ENCODE measurements around the gene SCN1A. TPM values are rescaled to one million over a fixed set of nuclear protein-coding genes. Genes with fewer than 3 reads are reported as not detected.

The SCN1A gene
- polyA plus RNA-seq, 1 donor (not counting 4 experiments of a cell fraction or from before 2014, with no cell fraction given): not detected

GRCh38 chr2:166158546-166158945 lies 30.7 kb upstream of the SCN1A start:
- DNase-seq (ENCODE audit: low read depth, low spot score): no peak
- no peaks in the 10 kb centered on the region for H3K4me1 ChIP-seq (ENCODE audit: control insufficient read depth, extremely low read depth, insufficient read depth, low read length)
- H3K36me3 ChIP-seq (ENCODE audit: control insufficient read depth in 2 of 2, extremely low read depth in 1 of 2, insufficient read depth in 2 of 2, low read length in 2 of 2): no peaks in the 10 kb centered on the region
- dilution Hi-C loops (cut with MboI; ENCODE audit: extremely low pct_ligation_motif_present, low sequenced_read_pairs): no loop called here
- H3K79me2 ChIP-seq (ENCODE audit: control insufficient read depth, insufficient read depth, low read length): no peaks in the 10 kb centered on the region
- no peak for TF ChIP-seq EZH2 (IDR thresholded peaks at IDR 0.05; ENCODE audit: low read length)
- no peak overlapping the region for H2AFZ ChIP-seq (ENCODE audit: control insufficient read depth, low read length)
- no peak overlapping the region for H3K4me3 ChIP-seq (ENCODE audit: control insufficient read depth in 2 of 3, extremely low read depth in 1 of 3, insufficient read depth in 2 of 3, low read depth in 1 of 3, low read length in 3 of 3)
- no peaks in the 10 kb centered on the region for H3K9me1 ChIP-seq (ENCODE audit: control insufficient read depth, extremely low read depth, insufficient read depth, low read length)
- FAIRE-seq: no peak
- H4K20me1 ChIP-seq (ENCODE audit: control insufficient read depth, extremely low read depth, insufficient read depth, low read length): no peaks in the 10 kb centered on the region
- no peak overlapping the region for H3K4me2 ChIP-seq (ENCODE audit: control insufficient read depth, extremely low read depth, insufficient read depth, low read depth, low read length)
- H3K9ac ChIP-seq (ENCODE audit: control insufficient read depth, extremely low read depth, insufficient read depth, low read length): no peak overlapping the region
- no peak overlapping the region for H3K27ac ChIP-seq (ENCODE audit: control insufficient read depth, insufficient read depth, low read length)
- H3K27me3 ChIP-seq (ENCODE audit: control insufficient read depth, extremely low read depth, insufficient read depth, low read length): no peaks in the 10 kb centered on the region
- no peaks in the 10 kb centered on the region for H3K9me3 ChIP-seq (ENCODE audit: control insufficient read depth, low read depth, low read length)

- Histone ChIP-seq H3K4me1 (ENCODE audit: control insufficient read depth, extremely low read depth, insufficient read depth, low read length) (no peaks in the 10 kb centered on the region), H3K4me2 (ENCODE audit: control insufficient read depth, extremely low read depth, insufficient read depth, low read depth, low read length) (no peak overlapping the region), H2AFZ (ENCODE audit: control insufficient read depth, low read length) (no peak overlapping the region), H4K20me1 (ENCODE audit: control insufficient read depth, extremely low read depth, insufficient read depth, low read length) (no peaks in the 10 kb centered on the region), H3K9me3 (ENCODE audit: control insufficient read depth, low read depth, low read length) (no peaks in the 10 kb centered on the region), H3K36me3 (ENCODE audit: control insufficient read depth in 2 of 2, extremely low read depth in 1 of 2, insufficient read depth in 2 of 2, low read length in 2 of 2) (no peaks in the 10 kb centered on the region), H3K9ac (ENCODE audit: control insufficient read depth, extremely low read depth, insufficient read depth, low read length) (no peak overlapping the region), H3K79me2 (ENCODE audit: control insufficient read depth, insufficient read depth, low read length) (no peaks in the 10 kb centered on the region), H3K27me3 (ENCODE audit: control insufficient read depth, extremely low read depth, insufficient read depth, low read length) (no peaks in the 10 kb centered on the region), H3K27ac (ENCODE audit: control insufficient read depth, insufficient read depth, low read length) (no peak overlapping the region), H3K9me1 (ENCODE audit: control insufficient read depth, extremely low read depth, insufficient read depth, low read length) (no peaks in the 10 kb centered on the region), H3K4me3 (ENCODE audit: control insufficient read depth in 2 of 3, extremely low read depth in 1 of 3, insufficient read depth in 2 of 3, low read depth in 1 of 3, low read length in 3 of 3) (no peak overlapping the region)
- dilution Hi-C loops (cut with MboI; ENCODE audit: extremely low pct_ligation_motif_present, low sequenced_read_pairs): no loop called here
- TF ChIP-seq CTCF (optimal IDR thresholded peaks at IDR 0.05 in 1 of 3, IDR thresholded peaks at IDR 0.05 in 1 of 3, conservative IDR thresholded peaks at IDR 0.05 in 1 of 3; ENCODE audit: extremely low read depth in 1 of 3, insufficient read depth in 2 of 3, low read length in 3 of 3) (no peak), EZH2 (IDR thresholded peaks at IDR 0.05; ENCODE audit: low read length) (no peak)
- DNase-seq (ENCODE audit: low read depth, low spot score) (no peak), FAIRE-seq (no peak)
These were observed 29.8 kb upstream of the SCN1A start for GRCh38 chr2:166157578-166157977.

- DNase-seq (ENCODE audit: low read depth, low spot score) (no peak), FAIRE-seq (no peak)
- Histone ChIP-seq H3K9ac (ENCODE audit: control insufficient read depth, extremely low read depth, insufficient read depth, low read length) (no peak overlapping the region), H3K4me3 (ENCODE audit: control insufficient read depth in 2 of 3, extremely low read depth in 1 of 3, insufficient read depth in 2 of 3, low read depth in 1 of 3, low read length in 3 of 3) (no peak overlapping the region), H3K4me2 (ENCODE audit: control insufficient read depth, extremely low read depth, insufficient read depth, low read depth, low read length) (no peak overlapping the region), H2AFZ (ENCODE audit: control insufficient read depth, low read length) (no peak overlapping the region), H3K9me3 (ENCODE audit: control insufficient read depth, low read depth, low read length) (no peaks in the 10 kb centered on the region), H4K20me1 (ENCODE audit: control insufficient read depth, extremely low read depth, insufficient read depth, low read length) (no peaks in the 10 kb centered on the region), H3K27me3 (ENCODE audit: control insufficient read depth, extremely low read depth, insufficient read depth, low read length) (no peaks in the 10 kb centered on the region), H3K79me2 (ENCODE audit: control insufficient read depth, insufficient read depth, low read length) (no peaks in the 10 kb centered on the region), H3K9me1 (ENCODE audit: control insufficient read depth, extremely low read depth, insufficient read depth, low read length) (no peaks in the 10 kb centered on the region), H3K36me3 (ENCODE audit: control insufficient read depth in 2 of 2, extremely low read depth in 1 of 2, insufficient read depth in 2 of 2, low read length in 2 of 2) (no peaks in the 10 kb centered on the region), H3K27ac (ENCODE audit: control insufficient read depth, insufficient read depth, low read length) (no peak overlapping the region), H3K4me1 (ENCODE audit: control insufficient read depth, extremely low read depth, insufficient read depth, low read length) (no peaks in the 10 kb centered on the region)
- dilution Hi-C loops (cut with MboI; ENCODE audit: extremely low pct_ligation_motif_present, low sequenced_read_pairs): no loop called here
- TF ChIP-seq CTCF (optimal IDR thresholded peaks at IDR 0.05 in 1 of 3, IDR thresholded peaks at IDR 0.05 in 1 of 3, conservative IDR thresholded peaks at IDR 0.05 in 1 of 3; ENCODE audit: extremely low read depth in 1 of 3, insufficient read depth in 2 of 3, low read length in 3 of 3) (no peak), EZH2 (IDR thresholded peaks at IDR 0.05; ENCODE audit: low read length) (no peak)
These were observed 29.2 kb upstream of the SCN1A start for GRCh38 chr2:166156985-166157490.
